ENCODE measurements around the gene CCBE1.

DNA sequence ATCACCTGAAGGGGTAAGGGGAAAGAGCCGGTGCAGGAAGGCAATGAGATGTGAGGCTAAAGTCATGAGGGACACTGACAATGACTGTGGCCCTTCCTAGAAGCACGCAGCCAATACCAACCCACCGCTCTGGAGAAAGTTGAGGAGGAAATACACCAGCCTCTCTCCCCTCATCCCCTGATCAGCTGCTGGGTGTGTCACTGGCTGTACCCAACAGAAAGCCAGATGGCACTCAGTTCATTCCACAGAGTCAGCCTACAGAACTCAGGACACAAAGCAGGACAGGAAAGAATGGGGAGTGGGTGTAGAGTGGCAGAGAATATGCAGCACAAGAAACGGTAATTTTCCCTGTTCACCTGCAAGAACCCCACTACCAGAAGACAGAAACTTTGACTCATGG is 29.7 kb downstream of the CCBE1 start:
- TF ChIP-seq, protein P1, sequence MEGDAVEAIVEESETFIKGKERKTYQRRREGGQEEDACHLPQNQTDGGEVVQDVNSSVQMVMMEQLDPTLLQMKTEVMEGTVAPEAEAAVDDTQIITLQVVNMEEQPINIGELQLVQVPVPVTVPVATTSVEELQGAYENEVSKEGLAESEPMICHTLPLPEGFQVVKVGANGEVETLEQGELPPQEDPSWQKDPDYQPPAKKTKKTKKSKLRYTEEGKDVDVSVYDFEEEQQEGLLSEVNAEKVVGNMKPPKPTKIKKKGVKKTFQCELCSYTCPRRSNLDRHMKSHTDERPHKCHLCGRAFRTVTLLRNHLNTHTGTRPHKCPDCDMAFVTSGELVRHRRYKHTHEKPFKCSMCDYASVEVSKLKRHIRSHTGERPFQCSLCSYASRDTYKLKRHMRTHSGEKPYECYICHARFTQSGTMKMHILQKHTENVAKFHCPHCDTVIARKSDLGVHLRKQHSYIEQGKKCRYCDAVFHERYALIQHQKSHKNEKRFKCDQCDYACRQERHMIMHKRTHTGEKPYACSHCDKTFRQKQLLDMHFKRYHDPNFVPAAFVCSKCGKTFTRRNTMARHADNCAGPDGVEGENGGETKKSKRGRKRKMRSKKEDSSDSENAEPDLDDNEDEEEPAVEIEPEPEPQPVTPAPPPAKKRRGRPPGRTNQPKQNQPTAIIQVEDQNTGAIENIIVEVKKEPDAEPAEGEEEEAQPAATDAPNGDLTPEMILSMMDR (IDR thresholded peaks at IDR 0.05): no peak
- TF ChIP-seq POLR2A (IDR thresholded peaks at IDR 0.05): no peak
